Smooth muscle cell (in vitro differentiated cells): ENCODE data around the gene BTBD3. TPM values are rescaled to one million over a fixed set of nuclear protein-coding genes. Genes with fewer than 3 reads are reported as not detected.

Experiments used
- DNase-seq: peaks from one replicate; lab custom pipeline; 2025; ENCODE audit not compliant: unreplicated experiment; lab: John Stamatoyannopoulos, UW
- H2AFZ ChIP-seq: fragments of 200-600 bp; sonication (generic); 2 replicates; pipeline ENCODE4 v1.6.0; 2016; ENCODE audit warnings: antibody characterized with exemption, low read depth, mild to moderate bottlenecking
- H3F3A ChIP-seq: fragments of 200-600 bp; sonication (generic); 2 replicates; pipeline ENCODE4 v1.6.0; 2017; ENCODE audit warnings: antibody characterized with exemption, low read depth
- H3K27ac ChIP-seq: fragments of 200-600 bp; sonication (generic); 2 replicates; pipeline ENCODE4 v1.5.1; 2016; ENCODE audit warnings: low read depth, mild to moderate bottlenecking
- H3K27me3 ChIP-seq: fragments of 200-600 bp; sonication (generic); 2 replicates; pipeline ENCODE4 v1.6.1; 2016; ENCODE audit warnings: low read depth, mild to moderate bottlenecking
- H3K36me3 ChIP-seq: fragments of 200-600 bp; sonication (generic); 2 replicates; pipeline ENCODE4 v1.5.1; 2016; ENCODE audit warnings: low read depth
- H3K4me1 ChIP-seq: fragments of 200-600 bp; sonication (generic); 2 replicates; pipeline ENCODE4 v1.5.1; 2016; ENCODE audit warnings: low read depth
- H3K4me2 ChIP-seq: fragments of 200-600 bp; sonication (generic); 2 replicates; pipeline ENCODE4 v1.6.0; 2016; ENCODE audit warnings: mild to moderate bottlenecking
- H3K4me3 ChIP-seq: fragments of 200-600 bp; sonication (generic); 2 replicates; pipeline ENCODE4 v1.5.1; 2016; ENCODE audit warnings: mild to moderate bottlenecking
- H3K79me2 ChIP-seq: fragments of 200-600 bp; sonication (generic); 2 replicates; pipeline ENCODE4 v1.6.0; 2016; ENCODE audit warnings: low read depth, mild to moderate bottlenecking
- H3K9ac ChIP-seq: fragments of 200-600 bp; sonication (generic); 2 replicates; pipeline ENCODE4 v1.6.0; 2016; ENCODE audit warnings: low read depth
- H3K9me3 ChIP-seq: fragments of 200-600 bp; sonication (generic); replicated peaks from 2 replicates; pipeline ENCODE4 v1.5.1; 2016; ENCODE audit warnings: low read depth
- H4K20me1 ChIP-seq: fragments of 200-600 bp; sonication (generic); 2 replicates; pipeline ENCODE4 v1.6.0; 2016; ENCODE audit warnings: low read depth
- WGBS: methylation state at CpG from one replicate; pipeline ENCODE4 v1.1.7; 2016; ENCODE audit warnings: low lambda C conversion rate; 5-methylcytosine and 5-hydroxymethylcytosine counted together
- polyA plus RNA-seq: library from polyadenylated mRNA; unstranded; fragments of >200 nt; fragmentation: Nextera tagmentation; extraction: Ambion mirVana; gene quantifications from 2 replicates; pipeline ENCODE4 v1.2.1, GENCODE V29; 2016
- total RNA-seq: library from RNA; depleted of rRNA; stranded (reverse); fragments of >200 nt; gene quantifications from 2 replicates; pipeline ENCODE4 v1.2.3, GENCODE V29; 2014
- TF ChIP-seq, protein P1 (sequence below): fragments of 200-600 bp; sonication (generic); IDR thresholded peaks from 2 replicates; pipeline ENCODE4 v1.5.1; 2017; ENCODE audit warnings: borderline replicate concordance, mild to moderate bottlenecking, antibody characterized with exemption; ENCODE audit not compliant: insufficient read depth, poor library complexity, severe bottlenecking

BTBD3 gene
- total and polyA plus RNA-seq, 2 experiments from 2014 or later: 17.5 to 70.1 TPM

GRCh38 chr20:11941593-11942246 lies 24.0 kb downstream of the BTBD3 start:
- Histone ChIP-seq H3K9ac (no peak overlapping the region), H2AFZ (no peak overlapping the region), H4K20me1 (no peaks in the 10 kb centered on the region), H3K4me1 (no peaks in the 10 kb centered on the region), H3K9me3 (no peaks in the 10 kb centered on the region), H3F3A (no peaks in the 10 kb centered on the region), H3K27ac (no peak overlapping the region), H3K79me2 (no peaks in the 10 kb centered on the region), H3K27me3 (no peaks in the 10 kb centered on the region), H3K4me3 (no peak overlapping the region), H3K36me3 (no peaks in the 10 kb centered on the region), H3K4me2 (no peak overlapping the region)
- TF ChIP-seq, protein P1, sequence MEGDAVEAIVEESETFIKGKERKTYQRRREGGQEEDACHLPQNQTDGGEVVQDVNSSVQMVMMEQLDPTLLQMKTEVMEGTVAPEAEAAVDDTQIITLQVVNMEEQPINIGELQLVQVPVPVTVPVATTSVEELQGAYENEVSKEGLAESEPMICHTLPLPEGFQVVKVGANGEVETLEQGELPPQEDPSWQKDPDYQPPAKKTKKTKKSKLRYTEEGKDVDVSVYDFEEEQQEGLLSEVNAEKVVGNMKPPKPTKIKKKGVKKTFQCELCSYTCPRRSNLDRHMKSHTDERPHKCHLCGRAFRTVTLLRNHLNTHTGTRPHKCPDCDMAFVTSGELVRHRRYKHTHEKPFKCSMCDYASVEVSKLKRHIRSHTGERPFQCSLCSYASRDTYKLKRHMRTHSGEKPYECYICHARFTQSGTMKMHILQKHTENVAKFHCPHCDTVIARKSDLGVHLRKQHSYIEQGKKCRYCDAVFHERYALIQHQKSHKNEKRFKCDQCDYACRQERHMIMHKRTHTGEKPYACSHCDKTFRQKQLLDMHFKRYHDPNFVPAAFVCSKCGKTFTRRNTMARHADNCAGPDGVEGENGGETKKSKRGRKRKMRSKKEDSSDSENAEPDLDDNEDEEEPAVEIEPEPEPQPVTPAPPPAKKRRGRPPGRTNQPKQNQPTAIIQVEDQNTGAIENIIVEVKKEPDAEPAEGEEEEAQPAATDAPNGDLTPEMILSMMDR: no peak
- DNase-seq: no peak
- 96% methylated on average over 4 of the region's 4 CpGs for WGBS

DNA sequence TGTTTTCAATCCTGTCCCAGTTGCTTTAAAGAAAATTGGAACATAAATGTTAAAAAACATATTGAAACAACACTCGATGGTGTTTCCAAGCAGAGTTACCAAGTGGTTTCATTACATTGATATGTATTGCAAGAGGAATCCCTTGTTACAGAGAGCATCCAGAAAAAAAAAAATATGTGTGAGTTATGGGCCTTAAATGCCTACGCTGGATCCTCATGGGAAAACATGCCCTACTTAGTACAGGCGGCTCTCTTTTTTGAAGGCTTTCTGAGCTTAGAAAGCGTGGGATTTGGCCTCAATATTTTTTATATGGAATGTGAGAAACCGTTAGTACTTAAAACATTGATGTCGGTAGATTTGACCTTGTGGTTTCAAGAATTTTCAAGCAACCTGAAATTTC lies 26.1 kb downstream of the BTBD3 start:
- H4K20me1 ChIP-seq: no peaks in the 10 kb centered on the region
- no peaks in the 10 kb centered on the region for H3K4me1 ChIP-seq
- no peak for DNase-seq
- H2AFZ ChIP-seq: no peak overlapping the region
- H3K36me3 ChIP-seq: no peaks in the 10 kb centered on the region
- H3K27ac ChIP-seq: no peak overlapping the region
- H3K4me3 ChIP-seq: no peak overlapping the region
- WGBS: 83% methylated on average over 6 of the region's 6 CpGs
- no peaks in the 10 kb centered on the region for H3K79me2 ChIP-seq
- TF ChIP-seq, protein P1: no peak
- H3F3A ChIP-seq: no peaks in the 10 kb centered on the region
- H3K27me3 ChIP-seq: no peaks in the 10 kb centered on the region
- H3K9ac ChIP-seq: no peak overlapping the region
- no peaks in the 10 kb centered on the region for H3K9me3 ChIP-seq
- H3K4me2 ChIP-seq: no peak overlapping the region

DNA sequence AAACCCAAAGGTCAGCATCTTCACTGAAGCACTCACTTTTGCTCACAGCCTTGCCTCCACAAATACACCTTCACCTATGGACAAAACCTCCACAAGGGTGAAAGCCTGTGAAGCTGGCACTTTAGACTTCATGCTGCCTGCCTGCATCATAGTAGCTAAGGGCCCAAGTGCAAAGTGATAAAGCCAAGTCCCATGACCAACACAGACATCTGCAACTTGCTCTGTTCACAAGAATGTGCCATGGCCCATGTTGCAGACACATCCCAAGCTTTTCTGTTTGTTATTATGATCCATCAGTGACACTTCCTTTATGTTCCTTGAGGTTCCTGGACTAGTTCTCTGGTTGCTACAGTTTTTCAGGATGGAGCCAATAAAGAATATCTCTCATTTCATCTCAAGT lies 31.1 kb downstream of the BTBD3 start:
- H3K36me3 ChIP-seq: no peaks in the 10 kb centered on the region
- H3K27me3 ChIP-seq: no peaks in the 10 kb centered on the region
- no peak for DNase-seq
- no peak overlapping the region for H3K4me3 ChIP-seq
- H4K20me1 ChIP-seq: no peaks in the 10 kb centered on the region
- H3K4me2 ChIP-seq: no peak overlapping the region
- H2AFZ ChIP-seq: no peak overlapping the region
- H3K9me3 ChIP-seq: no peaks in the 10 kb centered on the region
- no peaks in the 10 kb centered on the region for H3F3A ChIP-seq
- H3K4me1 ChIP-seq: no peaks in the 10 kb centered on the region
- no peak overlapping the region for H3K9ac ChIP-seq
- no peak overlapping the region for H3K27ac ChIP-seq
- H3K79me2 ChIP-seq: no peaks in the 10 kb centered on the region
- TF ChIP-seq, protein P1: no peak

DNA sequence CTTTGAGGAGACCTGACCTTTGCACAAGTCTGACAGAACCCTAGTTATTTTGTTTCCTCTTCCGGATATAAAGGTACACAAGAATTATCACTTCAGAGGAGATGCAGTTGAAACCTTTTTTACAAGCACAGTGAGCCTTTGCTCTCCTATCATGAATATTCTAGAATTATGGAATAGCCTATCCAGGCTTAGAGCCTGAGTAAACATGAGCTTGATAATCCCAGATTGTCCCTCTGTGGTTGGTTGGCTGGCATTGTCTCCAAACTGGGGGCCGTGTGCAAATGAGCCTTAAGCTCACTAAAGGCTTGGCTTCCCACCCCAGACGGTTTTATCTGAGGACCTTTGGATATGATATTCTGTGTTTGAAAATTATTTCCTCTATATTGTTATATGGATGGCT lies 32.0 kb downstream of the BTBD3 start:
- H3K79me2 ChIP-seq: no peaks in the 10 kb centered on the region
- H3F3A ChIP-seq: no peaks in the 10 kb centered on the region
- no peaks in the 10 kb centered on the region for H3K27me3 ChIP-seq
- H3K4me2 ChIP-seq: no peak overlapping the region
- H3K36me3 ChIP-seq: no peaks in the 10 kb centered on the region
- no peak overlapping the region for H2AFZ ChIP-seq
- H4K20me1 ChIP-seq: no peaks in the 10 kb centered on the region
- no peak for DNase-seq
- WGBS: 79% methylated on average over 3 of the region's 3 CpGs
- TF ChIP-seq, protein P1: no peak
- no peak overlapping the region for H3K9ac ChIP-seq
- no peak overlapping the region for H3K27ac ChIP-seq
- H3K4me1 ChIP-seq: no peaks in the 10 kb centered on the region
- H3K4me3 ChIP-seq: no peak overlapping the region
- H3K9me3 ChIP-seq: no peaks in the 10 kb centered on the region
